GM21619 (cell line): ENCODE results near the gene MIPOL1.
"Not testable (repeated sequence)": the region's sequence is repeated elsewhere in the genome, so short reads cannot be mapped to it uniquely, and the experiment has no call there.

ENCODE experiments used
- ATAC-seq: cut with Tn5 transposase; IDR thresholded peaks from one replicate; pipeline ENCODE4 v1.9.1; 2021; ENCODE audit not compliant: unreplicated experiment

MIPOL1 gene

GRCh38 chr14:37187294-37187693 is 10.4 kb upstream of the MIPOL1 start:
- ATAC-seq, result no peak

- not testable (repeated sequence) for ATAC-seq
These were observed 9.7 kb upstream of the MIPOL1 start for GRCh38 chr14:37187840-37188577.

- ATAC-seq, result not testable (repeated sequence)
These were observed 8.0 kb upstream of the MIPOL1 start for GRCh38 chr14:37189733-37190132.

GRCh38 chr14:37194698-37195097 is 3.0 kb upstream of the MIPOL1 start:
- ATAC-seq, result no peak

- no peak for ATAC-seq
These were observed 2.4 kb upstream of the MIPOL1 start for GRCh38 chr14:37195327-37195726.

GRCh38 chr14:37196604-37197420 is 925 bp upstream of the MIPOL1 start:
- no peak for ATAC-seq

- ATAC-seq, result no peak
These were observed 499 bp downstream of the MIPOL1 start for GRCh38 chr14:37198273-37198598.

GRCh38 chr14:37198907-37199306 is 1.2 kb downstream of the MIPOL1 start:
- ATAC-seq, result no peak

- ATAC-seq, result no peak
These were observed 4.0 kb downstream of the MIPOL1 start for GRCh38 chr14:37201724-37202123.

GRCh38 chr14:37202265-37202664 is 4.5 kb downstream of the MIPOL1 start:
- ATAC-seq, result no peak

- ATAC-seq, result no peak
These were observed 5.1 kb downstream of the MIPOL1 start for GRCh38 chr14:37202812-37203211.

GRCh38 chr14:37203423-37203822 is 5.7 kb downstream of the MIPOL1 start:
- ATAC-seq, result no peak

- ATAC-seq, result not testable (repeated sequence)
These were observed 8.2 kb downstream of the MIPOL1 start for GRCh38 chr14:37205623-37206605.

- not testable (repeated sequence) for ATAC-seq
These were observed 11.9 kb downstream of the MIPOL1 start for GRCh38 chr14:37209617-37210016.

GRCh38 chr14:37210448-37210847 is 12.7 kb downstream of the MIPOL1 start:
- no peak for ATAC-seq

GRCh38 chr14:37213016-37213415 is 15.3 kb downstream of the MIPOL1 start:
- no peak for ATAC-seq

GRCh38 chr14:37215345-37215744 is 17.6 kb downstream of the MIPOL1 start:
- no peak for ATAC-seq

GRCh38 chr14:37221073-37221472 is 23.3 kb downstream of the MIPOL1 start:
- no peak for ATAC-seq

- no peak for ATAC-seq
These were observed 26.3 kb downstream of the MIPOL1 start for GRCh38 chr14:37223947-37224474.

GRCh38 chr14:37225668-37226067 is 27.9 kb downstream of the MIPOL1 start:
- ATAC-seq, result not testable (repeated sequence)
